WTC11 (cell line): ENCODE results near the gene TMCC2.

Experiments used
- CTCF ChIP-seq: fragments of 200-600 bp; IDR thresholded peaks from 2 replicates; pipeline ENCODE4 v1.8.0; 2022; ENCODE audit warnings: antibody characterized with exemption
- E2F4 ChIP-seq: sonication (generic); formaldehyde crosslinking; IDR thresholded peaks from 2 replicates; pipeline ENCODE4 v1.8.1; 2022; ENCODE audit warnings: low read depth, mild to moderate bottlenecking, moderate library complexity, missing genetic modification reagents, borderline replicate concordance
- ERG ChIP-seq: fragments of 250-450 bp; sonication (Bioruptor Pico); IDR thresholded peaks from 2 replicates; pipeline ENCODE4 v1.8.0; 2021; ENCODE audit warnings: mild to moderate bottlenecking
- ESRRA ChIP-seq: sonication (generic); formaldehyde crosslinking; IDR thresholded peaks from 2 replicates; pipeline ENCODE4 v1.8.1; 2022; ENCODE audit warnings: mild to moderate bottlenecking, missing genetic modification reagents, borderline replicate concordance
- FOXP4 ChIP-seq: sonication (generic); formaldehyde crosslinking; IDR thresholded peaks from 2 replicates; pipeline ENCODE4 v1.8.0; 2022; ENCODE audit warnings: mild to moderate bottlenecking, missing genetic modification reagents
- NFE2L1 ChIP-seq: sonication (generic); formaldehyde crosslinking; IDR thresholded peaks from 2 replicates; pipeline ENCODE4 v1.8.1; 2023; ENCODE audit warnings: missing genetic modification reagents
- NR2C2 ChIP-seq: sonication (generic); formaldehyde crosslinking; IDR thresholded peaks from 2 replicates; pipeline ENCODE4 v1.8.0; 2022; ENCODE audit warnings: mild to moderate bottlenecking, missing genetic modification reagents
- PRRX2 ChIP-seq: fragments of 250-450 bp; sonication (Bioruptor Pico); IDR thresholded peaks from 2 replicates; pipeline ENCODE4 v1.8.0; 2021; ENCODE audit warnings: mild to moderate bottlenecking
- RORB ChIP-seq: fragments of 250-450 bp; sonication (Bioruptor Pico); IDR thresholded peaks from 2 replicates; pipeline ENCODE4 v1.9.0; 2021; ENCODE audit warnings: mild to moderate bottlenecking
- SP1 ChIP-seq: sonication (generic); formaldehyde crosslinking; conservative IDR thresholded peaks from 2 replicates; pipeline ENCODE4 v1.8.1; 2022; ENCODE audit warnings: missing genetic modification reagents
- TCF7 ChIP-seq: sonication (generic); formaldehyde crosslinking; IDR thresholded peaks from 2 replicates; pipeline ENCODE4 v1.8.0; 2022; ENCODE audit warnings: mild to moderate bottlenecking, low read depth, missing genetic modification reagents, moderate library complexity
- USF2 ChIP-seq: sonication (generic); formaldehyde crosslinking; IDR thresholded peaks from 2 replicates; pipeline ENCODE4 v1.8.1; 2023; ENCODE audit warnings: mild to moderate bottlenecking, missing genetic modification reagents, moderate library complexity
- ZBTB21 ChIP-seq: sonication (generic); formaldehyde crosslinking; IDR thresholded peaks from 2 replicates; pipeline ENCODE4 v1.8.1; 2023; ENCODE audit warnings: mild to moderate bottlenecking, missing genetic modification reagents, borderline replicate concordance
- ZNF263 ChIP-seq: sonication (generic); formaldehyde crosslinking; IDR thresholded peaks from 2 replicates; pipeline ENCODE4 v1.8.1; 2022; ENCODE audit warnings: low read depth, mild to moderate bottlenecking, moderate library complexity, missing genetic modification reagents

- TF ChIP-seq PRRX2 (CRISPR knock-in tag) (no peak), RORB (no peak), CTCF (no peak), ERG (CRISPR knock-in tag) (no peak), ZNF263 (CRISPR knock-in tag) (no peak), E2F4 (CRISPR knock-in tag) (no peak), SP1 (CRISPR knock-in tag) (no peak), FOXP4 (CRISPR knock-in tag) (no peak), ESRRA (no peak), USF2 (no peak), TCF7 (no peak), ZBTB21 (CRISPR knock-in tag) (no peak), NR2C2 (CRISPR knock-in tag) (no peak), NFE2L1 (no peak)
These were observed 59.3 kb downstream of the TMCC2 start for GRCh38 chr1:205287076-205287475.
